H1 (cell line): ENCODE measurements around the gene ZFP90. TPM values are rescaled to one million over a fixed set of nuclear protein-coding genes. Genes with fewer than 3 reads are reported as not detected.

Experiments used
- CTCF ChIA-PET: fragments of 300-600 bp; sonication (Branson Sonifier 250); formaldehyde crosslinking; loops from one replicate; lab custom pipeline; 2021; ENCODE audit not compliant: partially characterized antibody; lab: Charles Lee
- POLR2A ChIA-PET: fragments of 300-600 bp; sonication (Branson Sonifier 250); formaldehyde crosslinking; loops from one replicate; lab custom pipeline; 2021; ENCODE audit warnings: inconsistent platforms; ENCODE audit not compliant: partially characterized antibody; lab: Charles Lee
- DNase-seq, 2 experiments: peaks; one replicate each; pipeline versions ENCODE4 v3.0.0 to v3.0.0-alpha.2; 2010 to 2022; ENCODE audit warnings: low spot score in 2 of 2, low read depth in 1 of 2, mixed read lengths in 1 of 2
- FAIRE-seq: peaks from 2 replicates; lab custom pipeline; 2011; peaks lifted over from hg19 to GRCh38; lab: Jason Lieb, UNC
- H2AFZ ChIP-seq: 2 replicates; pipeline ENCODE4 v1.8.1; 2012; ENCODE audit warnings: low read length, inconsistent platforms
- H2AK5ac ChIP-seq: 2 replicates; pipeline ENCODE4 v1.6.1; 2013; ENCODE audit warnings: low read depth, low read length
- H2BK120ac ChIP-seq: replicated peaks from 2 replicates; pipeline ENCODE3; 2013; ENCODE audit warnings: low read depth, low read length, inconsistent platforms
- H2BK12ac ChIP-seq: 2 replicates; pipeline ENCODE4 v1.6.1; 2013; ENCODE audit warnings: low read depth, low read length
- H2BK15ac ChIP-seq: 2 replicates; pipeline ENCODE4 v1.6.1; 2013; ENCODE audit warnings: low read length
- H2BK20ac ChIP-seq: 2 replicates; pipeline ENCODE4 v1.6.1; 2013; ENCODE audit warnings: low read length
- H2BK5ac ChIP-seq: 2 replicates; pipeline ENCODE4 v1.6.1; 2013; ENCODE audit warnings: low read depth, low read length
- H3K14ac ChIP-seq: 2 replicates; pipeline ENCODE4 v1.6.1; 2013; ENCODE audit warnings: inconsistent platforms; ENCODE audit not compliant: insufficient read length
- H3K18ac ChIP-seq: 2 replicates; pipeline ENCODE4 v1.6.1; 2013; ENCODE audit warnings: low read length; ENCODE audit errors: extremely low read depth
- H3K23ac ChIP-seq: 2 replicates; pipeline ENCODE4 v1.6.1; 2013; ENCODE audit warnings: inconsistent platforms; ENCODE audit not compliant: insufficient read length
- H3K23me2 ChIP-seq: 2 replicates; pipeline ENCODE4 v1.6.1; 2013; ENCODE audit warnings: low read depth, low read length
- H3K27ac ChIP-seq: 2 replicates; pipeline ENCODE4 v1.6.1; 2011; ENCODE audit warnings: low read depth, low read length, inconsistent platforms
- H3K27me3 ChIP-seq, 4 experiments: replicated peaks in 1 of 4; 1 replicate in 1 of 4; 2 replicates in 3 of 4; pipeline versions ENCODE4 v1.6.1 to v1.8.1; 2011 to 2013; ENCODE audit warnings: low read length in 3 of 4, mild to moderate bottlenecking in 3 of 4, inconsistent platforms in 2 of 4, mixed read lengths in 2 of 4, moderate library complexity in 1 of 4; ENCODE audit not compliant: control insufficient read depth in 3 of 4, insufficient read depth in 3 of 4; ENCODE audit errors: extremely low read depth in 1 of 4
- H3K36me3 ChIP-seq, 4 experiments: 2 replicates each; pipeline versions ENCODE4 v1.6.1 to v1.8.1; 2011 to 2013; ENCODE audit warnings: mild to moderate bottlenecking in 4 of 4, low read length in 3 of 4, moderate library complexity in 2 of 4, control low read depth in 1 of 4, inconsistent platforms in 1 of 4; ENCODE audit not compliant: insufficient read depth in 4 of 4, control insufficient read depth in 2 of 4
- H3K4ac ChIP-seq: replicated peaks from 2 replicates; pipeline ENCODE3; 2013; ENCODE audit warnings: low read length, low read depth, mixed read lengths, inconsistent platforms; ENCODE audit not compliant: insufficient read length
- H3K4me1 ChIP-seq, 4 experiments: replicated peaks in 1 of 4; 1 replicate in 1 of 4; 2 replicates in 3 of 4; pipeline versions ENCODE4 v1.6.1 to v1.8.1; 2011 to 2013; ENCODE audit warnings: low read length in 3 of 4, inconsistent platforms in 2 of 4, mixed read lengths in 1 of 4; ENCODE audit not compliant: insufficient read depth in 4 of 4, control insufficient read depth in 3 of 4
- H3K4me2 ChIP-seq, 2 experiments: 2 replicates each; pipeline versions ENCODE4 v1.6.1 to v1.8.1; 2011 to 2013; ENCODE audit warnings: low read depth in 2 of 2, low read length in 2 of 2, control low read depth in 1 of 2, inconsistent platforms in 1 of 2, mild to moderate bottlenecking in 1 of 2; ENCODE audit not compliant: insufficient read depth in 1 of 2
- H3K4me3 ChIP-seq, 4 experiments: fragments of 200-600, 300-600 bp in 1 of 4; sonication (generic), shearing (Covaris generic), sonication (Bioruptor Twin) in 1 of 4; 2 replicates each; pipeline versions ENCODE4 v1.5.1 to v1.8.1; 2011 to 2016; ENCODE audit warnings: low read length in 4 of 4, low read depth in 3 of 4, control low read depth in 2 of 4, inconsistent platforms in 2 of 4, mild to moderate bottlenecking in 2 of 4, mixed read lengths in 1 of 4, moderate library complexity in 1 of 4; ENCODE audit not compliant: insufficient read depth in 2 of 4; ENCODE audit errors: extremely low read depth in 1 of 4
- H3K56ac ChIP-seq: replicated peaks from 2 replicates; pipeline ENCODE3; 2013; ENCODE audit warnings: low read depth, mild to moderate bottlenecking, mixed read lengths, low read length, inconsistent platforms; ENCODE audit not compliant: insufficient read length
- H3K79me1 ChIP-seq: 2 replicates; pipeline ENCODE4 v1.6.1; 2013; ENCODE audit warnings: low read depth, low read length, control low read depth
- H3K79me2 ChIP-seq, 2 experiments: 2 replicates each; pipeline versions ENCODE4 v1.6.1 to v1.8.1; 2012 to 2013; ENCODE audit warnings: low read length in 2 of 2, mild to moderate bottlenecking in 2 of 2, inconsistent platforms in 1 of 2; ENCODE audit not compliant: insufficient read depth in 2 of 2, control insufficient read depth in 1 of 2
- H3K9ac ChIP-seq, 4 experiments: replicated peaks in 1 of 4; 1 replicate in 1 of 4; 2 replicates in 3 of 4; pipeline versions ENCODE4 v1.6.1 to v1.8.1; 2011 to 2013; ENCODE audit warnings: low read depth in 3 of 4, low read length in 3 of 4, control low read depth in 2 of 4, mild to moderate bottlenecking in 2 of 4, moderate library complexity in 2 of 4, inconsistent platforms in 1 of 4; ENCODE audit errors: extremely low read depth in 1 of 4
- H3K9me3 ChIP-seq, 2 experiments: 2 replicates each; pipeline versions ENCODE4 v1.6.1 to v1.8.1; 2012 to 2013; ENCODE audit warnings: mild to moderate bottlenecking in 2 of 2, moderate library complexity in 2 of 2, control low read depth in 1 of 2, inconsistent platforms in 1 of 2, low read depth in 1 of 2, low read length in 1 of 2, mixed read lengths in 1 of 2; ENCODE audit not compliant: insufficient read depth in 2 of 2
- H4K20me1 ChIP-seq, 2 experiments: replicated peaks in 1 of 2; 2 replicates each; pipeline versions ENCODE3 to v1.8.1; 2011 to 2013; ENCODE audit warnings: inconsistent platforms in 2 of 2, low read length in 2 of 2, mild to moderate bottlenecking in 1 of 2; ENCODE audit not compliant: insufficient read depth in 2 of 2, control insufficient read depth in 1 of 2
- H4K5ac ChIP-seq: 2 replicates; pipeline ENCODE4 v1.6.1; 2013; ENCODE audit warnings: low read length, low read depth, mixed read lengths, inconsistent platforms; ENCODE audit not compliant: insufficient read length
- H4K8ac ChIP-seq: 2 replicates; pipeline ENCODE4 v1.8.0; 2013; ENCODE audit warnings: mild to moderate bottlenecking, moderate library complexity, low read length, inconsistent platforms; ENCODE audit not compliant: insufficient read depth; ENCODE audit errors: extremely low read depth
- H4K91ac ChIP-seq: replicated peaks from 2 replicates; pipeline ENCODE3; 2013; ENCODE audit warnings: low read length, mixed read lengths, inconsistent platforms; ENCODE audit not compliant: insufficient read length
- WGBS, 2 experiments: shearing (Covaris generic) in 1 of 2; methylation state at CpG; one replicate each; pipeline versions ENCODE4 v1.1.6 to v1.1.7; 2013 to 2015; ENCODE audit warnings: low lambda C conversion rate in 2 of 2, mixed read lengths in 2 of 2, inconsistent platforms in 1 of 2, low coverage in 1 of 2, missing lambda C conversion rate in 1 of 2; ENCODE audit not compliant: insufficient replicate concordance in 2 of 2, insufficient coverage in 1 of 2, insufficient read length in 1 of 2; ENCODE audit errors: extremely low coverage in 1 of 2, missing lambda C conversion rate in 1 of 2; 5-methylcytosine and 5-hydroxymethylcytosine counted together
- polyA plus RNA-seq, 7 experiments: library from polyadenylated mRNA; depleted of rRNA in 3 of 7; stranded (reverse) in 5 of 7; unstranded in 2 of 7; fragments of >200 nt in 5 of 7; fragments of 200-250 nt in 2 of 7; gene quantifications; 1 replicate in 5 of 7; 2 replicates in 1 of 7; 4 replicates in 1 of 7; pipeline versions ENCODE4 v1.2.1 to v1.2.3, GENCODE V29; 2011 to 2013; ENCODE audit warnings: missing spikeins in 2 of 7, mixed read lengths in 2 of 7
- total RNA-seq: library from RNA; stranded (reverse); fragmentation: NEBNext Ultra II Directional; extraction: Animal tissue kit (Norgen Biotek cat#: 25700); gene quantifications from 2 replicates; pipeline ENCODE4 v1.2.1, GENCODE V29; 2021
- TF ChIP-seq, protein P1 (sequence below), 3 experiments: IDR thresholded peaks; 1 replicate in 2 of 3; 2 replicates in 1 of 3; pipeline versions ENCODE4 v1.5.1 to v1.6.1; 2011; ENCODE audit warnings: low read length in 3 of 3, mild to moderate bottlenecking in 3 of 3, inconsistent platforms in 2 of 3, low read depth in 1 of 3, moderate library complexity in 1 of 3; ENCODE audit not compliant: insufficient read depth in 1 of 3; ENCODE audit errors: control extremely low read depth in 1 of 3

The ZFP90 gene
- total and polyA plus RNA-seq, 2 of the 8 experiments (the other 6 are each of a cell fraction or from before 2014, with no cell fraction given): 10.3 to 19.1 TPM

DNA sequence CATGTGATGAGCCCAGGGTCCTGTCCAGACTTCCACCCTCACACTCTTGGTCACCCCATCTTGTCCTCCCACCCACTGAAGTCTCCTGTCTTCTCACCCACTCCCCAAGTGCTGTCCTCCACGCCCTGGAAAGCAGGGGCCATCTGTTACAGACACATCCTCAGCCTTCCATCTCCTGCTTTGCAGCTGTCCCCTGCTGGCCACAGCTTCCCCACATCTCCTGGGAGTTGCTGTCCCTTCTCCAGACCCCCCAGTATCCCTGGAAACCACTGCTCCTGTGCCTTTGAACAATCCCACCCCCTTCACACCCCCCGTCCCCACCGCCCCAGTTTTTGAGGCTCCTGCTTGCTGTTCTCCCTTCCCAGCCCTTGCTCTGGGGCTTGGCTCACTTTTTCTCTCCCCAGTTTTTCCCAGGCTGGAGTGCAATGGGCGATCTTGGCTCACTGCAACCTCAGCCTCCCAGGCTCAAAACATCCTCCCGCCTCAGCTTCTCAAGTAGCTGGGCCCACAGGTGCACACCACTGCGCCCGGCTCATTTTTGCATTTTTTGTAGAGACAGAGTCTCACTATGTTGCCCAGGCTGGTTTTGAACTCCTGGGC is 30.4 kb upstream of the ZFP90 start:
- Histone ChIP-seq H3K4me2 (no peak overlapping the region), H2BK15ac (no peak overlapping the region; the same call in 1 of the 2 replicates)
- POLR2A ChIA-PET: no interaction called here
- TF ChIP-seq, protein P1, sequence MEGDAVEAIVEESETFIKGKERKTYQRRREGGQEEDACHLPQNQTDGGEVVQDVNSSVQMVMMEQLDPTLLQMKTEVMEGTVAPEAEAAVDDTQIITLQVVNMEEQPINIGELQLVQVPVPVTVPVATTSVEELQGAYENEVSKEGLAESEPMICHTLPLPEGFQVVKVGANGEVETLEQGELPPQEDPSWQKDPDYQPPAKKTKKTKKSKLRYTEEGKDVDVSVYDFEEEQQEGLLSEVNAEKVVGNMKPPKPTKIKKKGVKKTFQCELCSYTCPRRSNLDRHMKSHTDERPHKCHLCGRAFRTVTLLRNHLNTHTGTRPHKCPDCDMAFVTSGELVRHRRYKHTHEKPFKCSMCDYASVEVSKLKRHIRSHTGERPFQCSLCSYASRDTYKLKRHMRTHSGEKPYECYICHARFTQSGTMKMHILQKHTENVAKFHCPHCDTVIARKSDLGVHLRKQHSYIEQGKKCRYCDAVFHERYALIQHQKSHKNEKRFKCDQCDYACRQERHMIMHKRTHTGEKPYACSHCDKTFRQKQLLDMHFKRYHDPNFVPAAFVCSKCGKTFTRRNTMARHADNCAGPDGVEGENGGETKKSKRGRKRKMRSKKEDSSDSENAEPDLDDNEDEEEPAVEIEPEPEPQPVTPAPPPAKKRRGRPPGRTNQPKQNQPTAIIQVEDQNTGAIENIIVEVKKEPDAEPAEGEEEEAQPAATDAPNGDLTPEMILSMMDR (IDR thresholded peaks at IDR 0.05; ENCODE audit: control extremely low read depth in 1 of 3, insufficient read depth in 1 of 3, low read depth in 1 of 3, low read length in 3 of 3): no peak

More for the DNA sequence above, 30.4 kb upstream of the ZFP90 start:
- FAIRE-seq (no peak), DNase-seq (no peak)
- no peak overlapping the region for H2BK120ac ChIP-seq
- no peak overlapping the region for H3K27ac ChIP-seq
- H4K8ac ChIP-seq: no peak overlapping the region
- H3K4me3 ChIP-seq: no peak overlapping the region
- H3K79me2 ChIP-seq: no peaks in the 10 kb centered on the region
- H2BK20ac ChIP-seq: no peak overlapping the region
- H3K9me3 ChIP-seq: no peaks in the 10 kb centered on the region
- no peak overlapping the region for H3K56ac ChIP-seq
- 86% methylated on average over 6 of the region's 7 CpGs; no CpG with 5 or more reads in 1 of the 2 experiments for WGBS, 2 experiments
- H4K91ac ChIP-seq: no peak overlapping the region
- no peak overlapping the region for H3K18ac ChIP-seq
- no peak overlapping the region for H2AFZ ChIP-seq
- no peaks in the 10 kb centered on the region for H3K36me3 ChIP-seq
- H2AK5ac ChIP-seq: no peak overlapping the region
- H3K9ac ChIP-seq: no peak overlapping the region
- H3K4ac ChIP-seq: no peak overlapping the region
- no peaks in the 10 kb centered on the region for H3K79me1 ChIP-seq
- H4K5ac ChIP-seq: no peak overlapping the region
- H2BK5ac ChIP-seq: no peak overlapping the region
- H3K23me2 ChIP-seq: 0 out of 2 replicates have a peak, but pooled peaks cover 2% of the 10 kb centered on the region
- H3K23ac ChIP-seq: no peak overlapping the region
- CTCF ChIA-PET: interaction anchor here (0.6 to 10.2 kb wide), 15 partner anchors 10 to 1773 kb away, joined by 3 to 136 read pairs (median 10); partner anchors contain the start of gene SMPD3
- H3K27me3 ChIP-seq: peaks cover 0 to 3% (median 0%) of the 10 kb centered on the region in 4 experiments; a peak in 2 of 7 replicates
- H2BK12ac ChIP-seq: no peak overlapping the region
- no peaks in the 10 kb centered on the region for H3K4me1 ChIP-seq
- no peaks in the 10 kb centered on the region for H4K20me1 ChIP-seq
- H3K14ac ChIP-seq: no peak overlapping the region
